A204.1 (cell line): Measurements from ENCODE around the gene FLAD1.

ENCODE experiments used
- FAIRE-seq: peaks from 2 replicates; lab custom pipeline; 2012; peaks lifted over from hg19 to GRCh38; lab: Jason Lieb, UNC

The FLAD1 gene

GRCh38 chr1:154982897-154983648, at the start of gene FLAD1:
Gene FLAD1, plus strand, starts transcription at chr1:154983344. Its CDS starts 351 bp downstream, at chr1:154983695.
- peak; percentile 96 for FAIRE-seq

- no peak for FAIRE-seq
Observed at GRCh38 chr1:154934358-154934948, 48.7 kb upstream of the FLAD1 start.

- no peak for FAIRE-seq
Observed at GRCh38 chr1:154935749-154936554, 47.2 kb upstream of the FLAD1 start.

GRCh38 chr1:154936555-154937084, 46.5 kb upstream of the FLAD1 start, which contains the start of gene PMVK:
Gene PMVK, minus strand, starts transcription at chr1:154936719. Its CDS starts 34 bp downstream, at chr1:154936685.
- no peak for FAIRE-seq

- no peak for FAIRE-seq
Observed at GRCh38 chr1:154937085-154937987, 45.8 kb upstream of the FLAD1 start.

GRCh38 chr1:154937988-154938386, 45.2 kb upstream of the FLAD1 start:
- FAIRE-seq = no peak

GRCh38 chr1:154938604-154939399, 44.3 kb upstream of the FLAD1 start:
- FAIRE-seq = no peak

GRCh38 chr1:154940213-154940560, 43.0 kb upstream of the FLAD1 start:
- FAIRE-seq = no peak

GRCh38 chr1:154940651-154941194, 42.4 kb upstream of the FLAD1 start:
- FAIRE-seq = no peak

GRCh38 chr1:154941333-154942013, 41.7 kb upstream of the FLAD1 start:
- FAIRE-seq = no peak

- FAIRE-seq = no peak
Observed at GRCh38 chr1:154943649-154944400, 39.3 kb upstream of the FLAD1 start.

GRCh38 chr1:154944401-154945159, 38.6 kb upstream of the FLAD1 start:
- no peak for FAIRE-seq

- FAIRE-seq = no peak
Observed at GRCh38 chr1:154945160-154945961, 37.8 kb upstream of the FLAD1 start.

GRCh38 chr1:154945962-154946850, 36.9 kb upstream of the FLAD1 start:
- FAIRE-seq = no peak

GRCh38 chr1:154948079-154948478, 35.1 kb upstream of the FLAD1 start:
- no peak for FAIRE-seq

GRCh38 chr1:154951901-154952657, 31.1 kb upstream of the FLAD1 start:
- FAIRE-seq = no peak
